Osteoblast (primary cell): Measurements from ENCODE around the gene SLC46A1. TPM values are rescaled to one million over a fixed set of nuclear protein-coding genes. Genes with fewer than 3 reads are reported as not detected.

Source experiments
- DNase-seq: peaks from one replicate; pipeline ENCODE4 v3.0.0; 2011; ENCODE audit warnings: low spot score, mixed read lengths; ENCODE audit not compliant: insufficient read length; ENCODE audit errors: missing footprints
- H2AFZ ChIP-seq: 2 replicates; pipeline ENCODE4 v1.6.0; 2011; ENCODE audit warnings: mild to moderate bottlenecking, low read length
- H3K27ac ChIP-seq: 2 replicates; pipeline ENCODE4 v1.5.1; 2011; ENCODE audit warnings: mild to moderate bottlenecking, low read depth, low read length, moderate library complexity
- H3K27me3 ChIP-seq: 2 replicates; pipeline ENCODE4 v1.6.0; 2012; ENCODE audit warnings: mild to moderate bottlenecking, control low read depth, inconsistent platforms, low read length, moderate library complexity; ENCODE audit not compliant: insufficient read depth
- H3K36me3 ChIP-seq: 2 replicates; pipeline ENCODE4 v1.5.1; 2011; ENCODE audit warnings: mild to moderate bottlenecking, low read length, control low read depth, moderate library complexity; ENCODE audit not compliant: insufficient read depth
- H3K4me1 ChIP-seq: 2 replicates; pipeline ENCODE4 v1.5.1; 2011; ENCODE audit warnings: mild to moderate bottlenecking, low read length, control low read depth, moderate library complexity; ENCODE audit not compliant: insufficient read depth
- H3K4me2 ChIP-seq: 2 replicates; pipeline ENCODE4 v1.6.0; 2011; ENCODE audit warnings: mild to moderate bottlenecking, low read length; ENCODE audit not compliant: insufficient read depth
- H3K4me3 ChIP-seq: fragments of 200-600 bp; sonication (generic); 3 replicates; pipeline ENCODE4 v1.5.1; 2012; ENCODE audit warnings: mild to moderate bottlenecking, low read length, inconsistent platforms; ENCODE audit not compliant: insufficient read depth
- H3K79me2 ChIP-seq: 2 replicates; pipeline ENCODE4 v1.6.0; 2012; ENCODE audit warnings: mild to moderate bottlenecking, low read length, control low read depth, inconsistent platforms; ENCODE audit not compliant: insufficient read depth
- H3K9me3 ChIP-seq: 2 replicates; pipeline ENCODE4 v1.5.1; 2011; ENCODE audit warnings: low read depth, low read length, control low read depth
- H4K20me1 ChIP-seq: 2 replicates; pipeline ENCODE4 v1.6.0; 2012; ENCODE audit warnings: mild to moderate bottlenecking, low read length, control low read depth; ENCODE audit not compliant: insufficient read depth
- CTCF ChIP-seq: IDR thresholded peaks from 2 replicates; pipeline ENCODE4 v1.5.1; 2011; ENCODE audit warnings: mild to moderate bottlenecking, low read depth, low read length, moderate library complexity; ENCODE audit errors: extremely low read depth
- total RNA-seq: library from RNA; depleted of rRNA; stranded (reverse); fragments of >200 nt; gene quantifications from 2 replicates; pipeline ENCODE4 v1.2.3, GENCODE V29; 2012

SLC46A1 gene
- total RNA-seq, 1 donor, result 8.0 TPM

DNA sequence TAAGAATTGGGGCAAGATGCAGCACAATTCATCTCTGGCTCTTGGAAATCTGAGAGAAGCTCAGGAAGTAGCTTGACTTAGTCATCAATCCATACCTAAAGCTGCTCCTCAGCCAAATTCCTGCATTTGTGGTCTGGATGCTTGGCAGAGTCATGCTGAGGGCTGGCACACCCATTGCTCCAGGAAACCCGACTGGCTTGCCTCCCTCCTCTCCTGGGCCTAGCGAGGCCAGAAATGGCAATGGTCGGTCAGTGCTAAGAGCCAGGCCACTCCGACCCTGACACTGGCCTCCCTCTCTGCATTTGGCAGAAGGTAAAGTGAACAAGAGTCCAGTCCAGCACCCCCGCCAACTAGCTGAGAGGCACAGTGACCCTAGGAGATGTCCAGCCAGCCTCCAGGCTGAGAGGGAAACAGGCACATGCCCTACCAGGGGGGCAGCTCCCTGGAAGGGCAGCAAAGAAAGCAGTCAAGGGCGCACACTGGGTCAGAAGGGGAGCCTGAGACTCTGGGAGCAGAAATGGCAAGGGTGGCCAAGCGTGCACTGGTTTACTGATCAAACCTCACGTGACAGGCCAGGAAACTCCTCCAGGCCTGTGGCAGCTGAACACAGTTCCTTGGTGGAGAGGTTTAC, 58.6 kb downstream of the SLC46A1 start:
- no peak overlapping the region for H2AFZ ChIP-seq
- peaks cover 28% of the 10 kb centered on the region for H3K4me1 ChIP-seq
- H3K36me3 ChIP-seq, result peaks cover 83% of the 10 kb centered on the region
- H3K9me3 ChIP-seq, result no peaks in the 10 kb centered on the region
- H3K27ac ChIP-seq, result peak overlapping the region; percentile 82
- H3K4me3 ChIP-seq, result no peak overlapping the region
- peak; percentile 97 for DNase-seq
- peak overlapping the region; percentile 44 for H3K4me2 ChIP-seq
- H3K79me2 ChIP-seq, result peaks cover 10% of the 10 kb centered on the region
- H3K27me3 ChIP-seq, result no peaks in the 10 kb centered on the region
- peaks cover 4% of the 10 kb centered on the region for H4K20me1 ChIP-seq
- TF ChIP-seq CTCF, result no peak

DNA sequence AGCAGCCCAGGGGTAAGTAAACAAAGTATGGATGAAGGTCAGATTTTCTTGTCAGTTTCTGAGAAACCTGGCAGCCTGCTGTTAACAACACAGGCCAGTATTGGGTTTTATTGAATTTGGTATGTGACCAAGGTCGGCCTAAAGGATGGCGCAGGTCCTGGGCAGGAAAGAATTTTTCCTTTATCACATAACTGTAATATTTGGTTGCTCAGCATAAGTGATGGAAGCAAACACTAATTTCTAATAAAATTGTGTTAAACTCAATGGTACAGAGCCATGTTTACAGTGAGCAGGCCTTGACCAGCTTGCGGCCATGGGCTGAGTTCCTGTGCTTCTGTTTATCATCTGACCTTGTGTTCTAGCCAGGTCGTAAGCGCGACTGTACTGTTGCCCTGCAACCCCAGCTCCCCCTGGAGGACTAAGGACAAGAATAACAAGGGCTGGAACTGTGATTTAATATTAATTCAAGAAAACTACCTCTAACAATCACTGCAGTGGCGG, 59.2 kb downstream of the SLC46A1 start:
- Histone ChIP-seq H3K4me3 (peak overlapping the region; percentile 18), H3K27me3 (no peaks in the 10 kb centered on the region), H3K9me3 (no peaks in the 10 kb centered on the region), H3K27ac (peak overlapping the region; percentile 82), H2AFZ (no peak overlapping the region), H3K4me1 (peaks cover 28% of the 10 kb centered on the region), H3K79me2 (peaks cover 12% of the 10 kb centered on the region), H3K4me2 (peak overlapping the region; percentile 44), H4K20me1 (peaks cover 4% of the 10 kb centered on the region), H3K36me3 (peaks cover 84% of the 10 kb centered on the region)
- peak; percentile 41 for TF ChIP-seq CTCF
- no peak for DNase-seq

- Histone ChIP-seq H3K9me3 (no peaks in the 10 kb centered on the region), H3K27ac (peak overlapping the region; percentile 82), H3K4me3 (no peak overlapping the region), H3K36me3 (peaks cover 82% of the 10 kb centered on the region), H2AFZ (no peak overlapping the region), H4K20me1 (peaks cover 4% of the 10 kb centered on the region), H3K4me2 (peak overlapping the region; percentile 5), H3K4me1 (peaks cover 28% of the 10 kb centered on the region), H3K79me2 (peaks cover 14% of the 10 kb centered on the region), H3K27me3 (no peaks in the 10 kb centered on the region)
- TF ChIP-seq CTCF, result no peak
- DNase-seq, result no peak
These were observed 59.8 kb downstream of the SLC46A1 start for GRCh38 chr17:28346199-28346580.

DNA sequence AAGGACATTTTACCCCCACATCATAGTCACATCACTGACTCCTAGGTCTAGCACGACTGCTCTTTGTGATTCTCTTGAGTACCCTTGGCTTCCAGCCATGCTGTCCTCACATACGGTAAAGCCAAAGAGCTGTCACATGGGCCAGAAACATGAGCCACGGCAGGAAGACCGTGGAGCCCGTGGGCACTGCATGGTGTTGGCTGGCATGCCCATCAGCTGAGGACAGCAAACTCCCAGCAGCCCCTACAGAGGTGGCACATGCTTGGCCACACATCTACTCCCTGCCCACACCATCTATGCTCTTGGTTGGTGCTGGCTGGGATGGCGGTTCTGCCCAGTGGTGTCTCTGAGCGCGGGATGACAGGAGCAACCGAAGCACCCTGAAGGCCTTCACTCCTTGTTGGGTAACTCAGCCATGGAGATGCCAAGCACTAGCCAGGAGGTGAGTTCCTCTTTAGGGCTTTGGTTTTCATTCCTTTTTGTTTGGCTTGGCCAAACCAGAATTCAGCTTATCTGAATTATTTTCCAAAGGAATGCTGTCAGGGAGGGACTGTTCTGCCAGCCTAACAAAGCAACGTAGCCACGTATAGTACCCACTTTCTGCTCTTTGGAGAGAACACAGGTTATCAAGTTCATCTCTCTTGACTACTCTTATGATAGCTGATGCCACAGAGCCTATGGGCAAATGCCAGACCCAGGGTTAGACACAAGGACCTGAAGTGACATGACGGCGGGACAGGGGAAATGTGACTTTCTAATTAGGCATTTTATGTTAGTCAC, 60.4 kb downstream of the SLC46A1 start:
- DNase-seq, result peak; percentile 74
- no peak overlapping the region for H2AFZ ChIP-seq
- H3K79me2 ChIP-seq, result peaks cover 13% of the 10 kb centered on the region
- peaks cover 78% of the 10 kb centered on the region for H3K36me3 ChIP-seq
- no peak overlapping the region for H3K4me3 ChIP-seq
- peaks cover 4% of the 10 kb centered on the region for H4K20me1 ChIP-seq
- no peak overlapping the region for H3K4me2 ChIP-seq
- H3K9me3 ChIP-seq, result no peaks in the 10 kb centered on the region
- peaks cover 28% of the 10 kb centered on the region for H3K4me1 ChIP-seq
- TF ChIP-seq CTCF, result no peak
- H3K27ac ChIP-seq, result peak overlapping the region; percentile 82
- no peaks in the 10 kb centered on the region for H3K27me3 ChIP-seq
